ENCODE measurements around the gene IL17RD.

DNA sequence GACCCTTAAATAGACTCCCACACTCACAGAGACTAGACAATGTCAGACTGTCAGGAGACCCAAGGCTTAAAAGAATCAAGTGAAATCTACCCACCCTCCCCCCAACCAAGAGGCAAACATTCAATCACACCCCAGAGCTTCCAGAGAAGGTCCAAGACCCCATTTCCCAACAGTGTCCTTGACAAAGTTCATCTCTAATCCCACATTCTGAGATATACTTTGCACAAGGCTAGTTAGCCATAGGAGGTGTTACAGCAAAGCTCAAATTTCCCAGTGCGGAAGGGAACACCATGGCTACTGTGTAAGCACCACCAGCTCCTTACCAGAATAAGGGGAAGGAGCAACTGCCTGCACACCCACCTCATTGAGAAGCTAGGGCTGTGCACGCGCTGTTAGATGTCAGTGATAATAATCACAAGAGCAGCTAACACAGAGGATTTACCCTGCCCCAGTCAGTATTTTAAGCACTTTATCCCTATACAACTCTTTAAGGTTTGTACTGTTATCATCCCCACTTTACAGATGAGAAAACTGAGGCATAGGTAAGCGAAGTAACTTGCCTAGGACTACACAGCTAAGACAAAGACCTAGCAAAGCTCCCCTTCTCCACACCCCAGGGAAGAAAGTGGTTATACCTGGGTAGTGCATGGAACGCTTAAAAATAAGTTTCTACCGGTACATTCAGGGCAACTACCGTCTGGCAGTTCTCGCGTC, 87.4 kb downstream of the IL17RD start:
- TF ChIP-seq POLR2A (IDR thresholded peaks at IDR 0.05; ENCODE audit: low read length) (no peak), GATA1 (IDR thresholded peaks at IDR 0.05; ENCODE audit: low read depth, low read length) (no peak)

Data from erythroblast (primary cell).